ENCODE results near the gene DNAJB9. TPM values are rescaled to one million over a fixed set of nuclear protein-coding genes. Genes with fewer than 3 reads are reported as not detected.
A peak's percentile ranks its signal among the peaks of the same experiment; 100 is the strongest.

The DNAJB9 gene
- total RNA-seq, 1 experiment from 2014 or later: 24.0 TPM

DNA sequence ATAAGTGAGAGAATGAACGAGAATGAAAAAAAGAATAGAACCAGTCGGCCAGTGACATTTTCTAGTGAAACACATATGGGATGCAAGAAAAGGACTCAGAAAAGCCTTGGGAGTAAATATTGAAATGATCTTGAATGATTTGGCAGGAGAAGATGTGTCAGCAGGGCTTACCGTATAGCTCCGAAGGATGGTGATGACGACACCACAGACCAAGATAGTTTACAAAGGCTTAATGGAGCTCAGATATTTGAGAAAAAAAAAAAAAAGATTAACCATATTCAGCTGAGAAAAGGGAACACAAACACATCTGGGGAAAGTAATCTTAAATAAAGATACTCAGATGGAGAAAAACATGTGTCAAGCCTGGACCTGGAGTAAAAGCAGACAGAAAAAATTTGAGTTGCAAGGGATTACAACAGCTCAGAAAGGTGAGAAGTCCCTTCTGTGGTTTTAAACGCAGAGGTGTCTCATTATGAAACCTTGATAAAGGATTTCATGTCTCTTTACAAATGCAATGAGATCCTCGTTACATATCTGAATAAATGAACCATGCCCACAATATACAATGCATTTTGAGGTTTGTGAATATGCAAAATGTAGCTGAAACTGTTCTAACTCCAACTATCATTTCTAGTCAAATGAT, 36.0 kb downstream of the DNAJB9 start:
- no peak for DNase-seq (ENCODE audit: low read depth)

DNA sequence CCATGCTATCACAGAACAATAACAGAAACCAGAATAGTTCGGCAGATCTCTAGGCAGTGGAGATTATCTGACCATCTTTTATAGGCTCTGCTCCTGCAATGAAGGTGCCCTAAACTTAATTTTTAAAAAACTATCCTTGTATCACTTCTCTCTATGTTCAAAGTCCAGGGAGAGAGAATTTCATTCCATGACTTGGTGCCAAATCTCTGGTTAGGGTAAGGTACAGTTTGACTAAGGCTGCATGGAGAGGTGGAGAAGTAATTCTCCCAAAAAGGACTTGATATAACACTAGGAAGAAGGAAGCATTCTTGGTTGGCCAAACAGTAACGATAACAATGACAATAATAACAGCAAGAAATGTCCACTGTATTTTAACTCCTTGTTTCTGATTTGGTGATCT, 40.0 kb downstream of the DNAJB9 start:
- no peak for DNase-seq (ENCODE audit: low read depth)

DNA sequence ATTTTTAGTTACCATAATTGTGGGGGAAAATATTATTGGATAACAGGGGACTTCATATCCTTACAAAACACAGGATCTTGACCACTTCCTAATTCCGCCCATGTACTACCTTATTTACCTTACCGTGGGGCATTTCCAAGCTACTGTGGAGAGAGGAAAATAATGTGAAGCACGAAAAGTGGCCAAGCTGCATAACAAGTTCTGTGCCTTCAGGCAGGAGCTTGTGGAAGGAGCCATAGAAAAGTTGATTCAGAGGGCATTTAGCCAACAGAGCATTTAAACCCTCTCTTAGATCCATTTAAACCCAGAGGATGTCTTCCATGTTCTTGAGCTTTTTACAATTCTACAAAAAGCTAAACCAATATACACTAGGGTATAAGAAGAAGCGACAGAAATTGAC, 41.6 kb downstream of the DNAJB9 start:
- DNase-seq (ENCODE audit: low read depth): no peak

DNA sequence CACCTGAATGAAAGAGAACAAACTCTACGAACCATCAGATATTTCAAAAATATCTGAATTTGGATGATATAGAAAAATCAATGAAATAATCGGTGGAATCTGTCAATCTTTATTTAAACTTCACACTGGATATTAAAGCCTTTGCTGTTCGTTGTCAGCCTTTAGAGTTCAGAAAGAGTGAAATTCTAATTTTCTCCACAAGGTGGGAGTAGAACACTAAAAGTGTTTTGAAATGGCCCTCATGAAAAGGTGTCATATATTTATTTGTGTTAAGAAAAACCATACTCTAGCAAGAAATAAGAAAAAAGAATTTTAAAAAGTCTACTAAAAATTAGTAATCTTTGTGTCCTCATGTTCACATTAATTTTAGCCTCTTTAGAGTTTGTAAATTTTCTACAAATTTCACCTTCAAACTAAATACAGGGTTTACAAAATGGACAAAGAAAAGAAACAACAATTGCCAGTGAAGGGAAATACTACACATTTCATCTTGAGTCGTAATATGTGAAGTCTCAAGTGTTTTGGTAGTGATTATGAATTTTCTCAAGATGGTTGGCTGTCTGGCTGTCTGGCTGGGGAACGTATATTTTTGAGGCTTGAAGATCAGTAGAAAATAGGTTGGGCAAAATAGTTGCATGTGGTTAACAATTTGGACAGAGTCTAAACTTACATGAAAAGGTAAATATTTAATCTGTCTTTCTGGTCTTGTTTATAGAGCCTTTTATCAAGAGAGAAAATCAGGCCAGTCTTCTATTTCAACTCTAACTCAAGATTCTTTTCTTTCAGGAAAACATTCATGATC, 43.7 kb downstream of the DNAJB9 start:
- peak; percentile 46 for DNase-seq (ENCODE audit: low read depth)

DNA sequence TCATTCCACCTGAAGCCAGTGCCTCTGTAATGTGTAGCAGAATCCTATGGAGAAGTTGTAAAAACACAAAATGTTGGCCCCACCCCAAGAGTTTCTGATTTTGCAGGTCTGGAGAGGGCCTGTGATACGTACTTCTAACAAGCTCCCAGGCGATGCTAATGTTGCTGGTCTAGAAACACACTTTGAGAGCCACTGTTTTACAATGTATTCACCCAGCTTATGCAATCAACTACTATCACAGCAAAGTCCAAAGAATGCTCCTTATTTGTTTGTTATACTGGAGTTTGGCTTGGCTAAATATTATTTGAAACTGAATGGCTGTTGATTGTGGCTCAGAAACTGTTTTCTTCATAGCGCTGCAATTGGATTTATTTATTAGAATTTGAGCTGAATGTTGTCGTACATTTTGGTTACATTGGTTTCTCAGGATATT, 44.3 kb downstream of the DNAJB9 start:
- DNase-seq (ENCODE audit: low read depth): no peak

DNA sequence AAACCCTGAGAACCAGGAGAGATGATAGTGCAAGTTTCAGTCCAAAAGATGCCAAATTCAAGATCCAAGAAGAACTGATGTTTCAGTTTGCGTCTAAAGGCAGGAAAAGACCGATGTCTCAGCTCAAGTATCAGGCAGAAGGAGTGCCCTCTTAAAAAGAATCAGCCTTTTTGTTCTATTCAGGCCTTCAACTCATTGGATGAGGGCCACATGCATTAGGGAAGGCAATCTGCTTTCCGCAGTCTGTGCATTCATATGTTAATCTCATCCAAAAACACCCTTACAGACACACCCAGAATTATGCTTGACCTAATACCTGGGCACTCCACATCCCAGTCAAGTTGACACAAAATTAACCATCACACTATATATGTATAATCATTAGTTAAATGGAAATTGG, 45.2 kb downstream of the DNAJB9 start:
- DNase-seq (ENCODE audit: low read depth): no peak

DNA sequence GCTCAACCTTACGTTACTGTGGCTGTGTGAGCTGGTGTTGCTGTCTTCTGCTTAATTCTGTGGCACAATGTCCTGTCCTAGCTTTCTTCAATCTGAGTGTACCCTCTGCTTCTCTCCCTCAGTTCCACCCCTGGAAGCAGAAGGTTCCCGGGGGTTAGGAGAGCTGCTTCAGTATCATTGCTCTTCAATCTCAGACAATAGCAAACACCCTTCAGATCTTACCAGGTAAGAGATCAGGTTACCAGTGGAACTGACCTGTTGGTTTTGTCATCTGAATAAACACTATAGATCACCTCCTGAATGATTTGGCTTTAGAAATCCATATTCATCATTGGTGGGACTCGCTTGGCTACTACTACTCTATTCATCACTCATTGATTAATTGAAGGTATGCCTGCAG, 48.4 kb downstream of the DNAJB9 start:
- no peak for DNase-seq (ENCODE audit: low read depth)

DNA sequence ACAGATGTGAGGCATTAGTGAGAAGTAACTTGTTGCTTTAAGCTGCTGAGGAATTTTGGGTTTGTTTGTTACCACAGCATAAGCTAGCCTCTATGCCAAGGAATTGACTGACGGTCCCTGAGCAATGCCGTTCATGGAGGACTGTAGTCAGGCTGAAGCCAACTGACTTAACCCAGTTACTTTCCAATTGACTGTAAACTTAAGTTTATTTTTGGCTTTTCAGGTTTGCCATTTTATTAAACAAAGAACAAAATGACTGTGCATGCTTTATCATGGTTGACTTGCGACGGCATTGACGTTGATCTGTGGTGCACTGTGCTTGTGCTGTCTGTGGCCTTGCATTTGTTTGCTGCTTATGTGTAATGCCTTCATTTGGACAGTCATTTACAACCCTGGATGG, 53.5 kb downstream of the DNAJB9 start:
- no peak for DNase-seq (ENCODE audit: low read depth)

Other genes starting within 250 kb of the DNAJB9 start
- 0.49 TPM in 1 of 2 replicates, not detected in the other for gene NRCAM, start 113.4 kb upstream of the DNAJB9 start, total RNA-seq (2014; rRNA removed; shearing (Covaris generic))
- gene PNPLA8, start 43.7 kb upstream of the DNAJB9 start, total RNA-seq (2014; rRNA removed; shearing (Covaris generic)): 24.9 and 32.5 TPM in 2 replicates
- 34.0 and 43.6 TPM in 2 replicates for gene THAP5, start 168 bp upstream of the DNAJB9 start, total RNA-seq (2014; rRNA removed; shearing (Covaris generic))